GM06990 (cell line): ENCODE data around the gene UBE2Z.

Source experiments
- DNase-seq: peaks from one replicate; pipeline ENCODE4 v3.0.0-alpha.2; 2011; ENCODE audit not compliant: insufficient read length; ENCODE audit errors: extremely low read depth
- H3K27me3 ChIP-seq: replicated peaks from 2 replicates; pipeline ENCODE4 v1.6.0; 2011; ENCODE audit warnings: low read length; ENCODE audit not compliant: control insufficient read depth, insufficient read depth
- H3K36me3 ChIP-seq: 2 replicates; pipeline ENCODE4 v1.5.1; 2011; ENCODE audit warnings: low read length; ENCODE audit not compliant: control insufficient read depth, insufficient read depth
- H3K4me3 ChIP-seq: replicated peaks from 2 replicates; pipeline ENCODE4 v1.5.1; 2011; ENCODE audit warnings: low read depth, mild to moderate bottlenecking, control low read depth, low read length
- TF ChIP-seq, protein P1 (sequence below): IDR thresholded peaks from 2 replicates; pipeline ENCODE4 v1.5.1; 2011; ENCODE audit warnings: low read length, control low read depth, mild to moderate bottlenecking, inconsistent platforms; ENCODE audit not compliant: insufficient read depth, poor library complexity, severe bottlenecking

Gene UBE2Z

DNA sequence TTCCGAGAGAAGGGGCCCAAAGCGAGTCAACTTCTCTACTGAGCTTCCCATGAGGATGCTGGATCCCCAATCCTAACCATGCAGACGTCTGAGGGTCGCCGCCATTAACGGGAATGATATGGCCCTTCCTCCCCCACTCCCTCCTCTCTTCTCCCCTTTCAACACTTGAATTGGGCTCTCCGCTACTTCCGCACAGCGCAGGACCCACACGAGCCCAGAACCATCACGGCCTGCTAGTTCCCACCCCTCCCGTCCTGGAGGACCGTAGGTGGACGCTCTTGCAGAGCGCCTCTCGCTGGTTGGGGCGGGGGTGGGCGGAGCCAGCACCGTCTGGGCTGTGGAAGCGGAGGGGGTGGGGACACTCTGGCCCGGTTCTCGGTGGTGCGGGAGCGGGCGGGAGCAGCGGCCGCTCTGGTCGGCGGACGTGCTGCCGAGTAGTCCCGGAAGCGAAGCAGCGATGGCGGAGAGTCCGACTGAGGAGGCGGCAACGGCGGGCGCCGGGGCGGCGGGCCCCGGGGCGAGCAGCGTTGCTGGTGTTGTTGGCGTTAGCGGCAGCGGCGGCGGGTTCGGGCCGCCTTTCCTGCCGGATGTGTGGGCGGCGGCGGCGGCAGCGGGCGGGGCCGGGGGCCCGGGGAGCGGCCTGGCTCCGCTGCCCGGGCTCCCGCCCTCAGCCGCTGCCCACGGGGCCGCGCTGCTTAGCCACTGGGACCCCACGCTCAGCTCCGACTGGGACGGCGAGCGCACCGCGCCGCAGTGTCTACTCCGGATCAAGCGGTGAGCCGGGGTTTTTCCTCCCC is at the start of gene UBE2Z:
Gene UBE2Z, plus strand, starts transcription at position 361 of the 797 bp plus-strand sequence. Its CDS starts 97 bp downstream, at position 458.
- H3K36me3 ChIP-seq, result peaks cover 8% of the 10 kb centered on the region
- peak within 1 kb of the TSS; percentile 91 for H3K4me3 ChIP-seq
- peak; percentile 98 for DNase-seq
- H3K27me3 ChIP-seq, result no peaks in the 10 kb centered on the region
- TF ChIP-seq, protein P1, sequence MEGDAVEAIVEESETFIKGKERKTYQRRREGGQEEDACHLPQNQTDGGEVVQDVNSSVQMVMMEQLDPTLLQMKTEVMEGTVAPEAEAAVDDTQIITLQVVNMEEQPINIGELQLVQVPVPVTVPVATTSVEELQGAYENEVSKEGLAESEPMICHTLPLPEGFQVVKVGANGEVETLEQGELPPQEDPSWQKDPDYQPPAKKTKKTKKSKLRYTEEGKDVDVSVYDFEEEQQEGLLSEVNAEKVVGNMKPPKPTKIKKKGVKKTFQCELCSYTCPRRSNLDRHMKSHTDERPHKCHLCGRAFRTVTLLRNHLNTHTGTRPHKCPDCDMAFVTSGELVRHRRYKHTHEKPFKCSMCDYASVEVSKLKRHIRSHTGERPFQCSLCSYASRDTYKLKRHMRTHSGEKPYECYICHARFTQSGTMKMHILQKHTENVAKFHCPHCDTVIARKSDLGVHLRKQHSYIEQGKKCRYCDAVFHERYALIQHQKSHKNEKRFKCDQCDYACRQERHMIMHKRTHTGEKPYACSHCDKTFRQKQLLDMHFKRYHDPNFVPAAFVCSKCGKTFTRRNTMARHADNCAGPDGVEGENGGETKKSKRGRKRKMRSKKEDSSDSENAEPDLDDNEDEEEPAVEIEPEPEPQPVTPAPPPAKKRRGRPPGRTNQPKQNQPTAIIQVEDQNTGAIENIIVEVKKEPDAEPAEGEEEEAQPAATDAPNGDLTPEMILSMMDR, result peak; percentile 22

DNA sequence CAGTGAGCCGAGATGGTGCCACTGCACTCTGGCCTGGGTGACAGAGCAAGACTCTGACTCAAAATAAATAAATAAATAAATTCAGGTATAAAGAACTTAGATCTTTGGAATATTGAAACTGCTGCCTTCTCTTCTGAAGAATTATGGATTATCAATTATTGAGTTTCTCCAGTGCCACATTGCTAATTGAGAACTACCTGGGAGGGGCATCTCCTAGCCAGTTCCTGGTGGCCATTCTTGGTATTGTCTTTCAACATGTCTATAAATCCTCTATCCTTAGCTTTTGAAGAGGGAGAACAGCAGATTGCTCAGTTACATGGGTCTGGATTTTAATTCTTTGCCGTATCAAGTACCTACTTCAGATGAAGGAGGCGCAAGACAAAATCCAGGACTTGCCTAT is 48.2 kb upstream of the UBE2Z start:
- Histone ChIP-seq H3K4me3 (no peak overlapping the region), H3K27me3 (no peaks in the 10 kb centered on the region), H3K36me3 (peaks cover 8% of the 10 kb centered on the region)
- TF ChIP-seq, protein P1, result peak; percentile 16
- DNase-seq, result no peak

DNA sequence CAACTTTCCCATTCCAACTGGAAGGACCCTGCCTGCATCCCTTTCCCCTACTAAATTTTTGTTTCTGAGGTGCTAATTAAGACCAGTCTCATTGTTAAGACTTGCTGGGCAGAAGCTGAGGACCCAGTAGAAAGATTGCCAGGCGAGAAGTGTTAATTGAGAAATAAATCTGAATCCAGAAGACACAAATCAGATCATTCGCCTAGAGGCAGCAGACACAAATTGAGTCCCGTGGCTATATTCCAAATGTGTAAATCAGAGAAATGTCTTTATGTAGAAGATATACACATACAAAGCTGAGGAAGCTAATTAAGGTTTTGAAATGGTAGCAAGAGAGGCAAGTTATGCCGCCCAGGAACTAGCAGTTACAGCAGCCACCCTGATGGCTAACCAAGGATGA is 47.8 kb upstream of the UBE2Z start:
- Histone ChIP-seq H3K27me3 (no peaks in the 10 kb centered on the region), H3K36me3 (peaks cover 8% of the 10 kb centered on the region), H3K4me3 (no peak overlapping the region)
- DNase-seq, result no peak
- TF ChIP-seq, protein P1, result no peak

DNA sequence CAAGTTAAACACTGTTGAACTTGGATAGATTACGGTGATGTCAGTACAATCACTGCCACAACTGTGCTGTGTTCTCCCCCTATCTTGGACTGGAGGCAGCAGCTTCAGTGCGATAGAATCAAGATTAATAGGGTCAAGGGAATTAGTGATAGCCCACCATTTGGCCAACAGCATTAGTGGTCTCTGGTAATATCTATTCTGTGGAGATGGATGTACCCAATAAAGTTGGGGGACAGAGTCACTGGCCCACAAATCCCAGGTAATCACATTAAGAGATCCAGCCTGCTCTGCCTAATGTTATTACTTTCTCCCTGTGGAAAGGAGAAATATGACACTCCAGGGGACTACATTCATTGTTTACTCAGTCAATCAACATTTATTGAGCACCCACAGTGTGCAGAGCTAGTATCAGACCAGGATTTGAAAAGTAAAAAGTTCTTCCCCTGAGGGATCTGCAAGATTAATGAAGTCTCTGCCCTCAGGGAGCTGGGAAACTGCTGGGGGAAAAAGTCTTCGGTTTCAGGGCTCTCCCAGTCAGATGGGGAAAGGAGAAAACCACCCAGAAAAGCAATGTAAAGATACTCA is 39.2 kb upstream of the UBE2Z start:
- no peak for DNase-seq
- Histone ChIP-seq H3K27me3 (no peaks in the 10 kb centered on the region), H3K4me3 (no peak overlapping the region), H3K36me3 (no peaks in the 10 kb centered on the region; the same call in 1 of the 2 replicates)
- TF ChIP-seq, protein P1, result no peak

DNA sequence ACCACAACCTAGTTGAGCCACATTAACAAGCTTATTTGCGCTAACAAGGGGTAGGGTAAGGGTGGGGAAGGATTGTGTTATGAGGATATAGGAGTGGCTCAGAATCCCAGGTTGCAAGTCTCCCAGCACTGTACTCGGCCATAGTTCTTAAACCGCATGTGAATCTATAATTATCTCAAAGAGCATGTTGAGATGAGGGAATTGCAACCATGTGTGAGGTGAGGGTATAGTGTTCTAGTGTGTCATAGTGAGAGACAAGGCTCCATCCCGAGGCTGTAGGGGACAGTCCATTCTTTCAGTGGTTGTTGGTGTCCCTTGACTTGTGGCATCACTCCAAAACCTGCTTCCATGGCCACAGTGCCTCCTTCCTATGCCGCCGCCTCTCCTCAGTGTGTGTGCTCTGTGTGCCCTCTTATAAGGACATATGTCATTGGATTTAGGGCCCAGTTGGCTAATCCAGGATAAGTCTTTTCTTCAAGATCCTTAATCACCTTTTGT is 38.3 kb upstream of the UBE2Z start:
- no peaks in the 10 kb centered on the region for H3K27me3 ChIP-seq
- TF ChIP-seq, protein P1, result no peak
- DNase-seq, result no peak

More for the DNA sequence above, 38.3 kb upstream of the UBE2Z start:
- no peak overlapping the region for H3K4me3 ChIP-seq
- H3K36me3 ChIP-seq, result no peaks in the 10 kb centered on the region
